Mesodermal cell (in vitro differentiated cells): ENCODE results near the gene COL24A1. TPM values are rescaled to one million over a fixed set of nuclear protein-coding genes. Genes with fewer than 3 reads are reported as not detected.
A peak's percentile ranks its signal among the peaks of the same experiment; 100 is the strongest.

ENCODE experiments used
- H3K27ac ChIP-seq: 2 replicates; pipeline ENCODE4 v1.7.0; 2013; ENCODE audit warnings: mild to moderate bottlenecking, low read depth, low read length, moderate library complexity; ENCODE audit not compliant: severe bottlenecking
- H3K36me3 ChIP-seq: 2 replicates; pipeline ENCODE4 v1.7.1; 2013; ENCODE audit warnings: mild to moderate bottlenecking, low read length, moderate library complexity; ENCODE audit not compliant: control insufficient read depth, insufficient read depth
- H3K4me1 ChIP-seq: one replicate; pipeline ENCODE4 v1.7.1; 2013; ENCODE audit warnings: mild to moderate bottlenecking, low read length; ENCODE audit not compliant: insufficient read depth, control insufficient read depth, poor library complexity, severe bottlenecking
- H3K4me3 ChIP-seq: 2 replicates; pipeline ENCODE4 v1.7.0; 2013; ENCODE audit warnings: low read length, control low read depth, mild to moderate bottlenecking; ENCODE audit not compliant: insufficient read depth, poor library complexity, severe bottlenecking; ENCODE audit errors: extremely low read depth
- H3K9me3 ChIP-seq: 2 replicates; pipeline ENCODE4 v1.7.1; 2013; ENCODE audit warnings: mild to moderate bottlenecking, low read length, moderate library complexity; ENCODE audit not compliant: control insufficient read depth
- WGBS, 2 experiments: methylation state at CpG; one replicate each; pipeline ENCODE4 v1.1.5; 2013; ENCODE audit warnings: missing lambda C conversion rate in 2 of 2; ENCODE audit not compliant: insufficient coverage in 2 of 2; 5-methylcytosine and 5-hydroxymethylcytosine counted together
- polyA plus RNA-seq, 2 experiments: library from polyadenylated mRNA; stranded (reverse); fragments of 50-300 nt; gene quantifications; one replicate each; pipeline ENCODE4 v1.2.3, GENCODE V29; 2013

COL24A1 gene
- polyA plus RNA-seq (2013, experiment 1 of 2), result 3.1 TPM
- 3.7 TPM for polyA plus RNA-seq (2013, experiment 2 of 2)

GRCh38 chr1:86156566-86157455, at the start of gene COL24A1:
Gene COL24A1, minus strand, starts transcription at chr1:86156772. Its CDS starts 376 bp downstream, at chr1:86156396.
- Histone ChIP-seq H3K4me1 (no peaks in the 10 kb centered on the region), H3K4me3 (peak within 1 kb of the TSS; percentile 27), H3K9me3 (no peaks in the 10 kb centered on the region), H3K27ac (peak within 1 kb of the TSS; percentile 48), H3K36me3 (no peaks in the 10 kb centered on the region)
- WGBS, 2 experiments, result 6 to 7% methylated on average over 37 to 42 of the region's 52 CpGs

GRCh38 chr1:86205741-86206140, 49.2 kb upstream of the COL24A1 start:
- WGBS, 2 experiments, result 90 to 100% methylated on average over 2 of the region's 3 CpGs
- H3K4me3 ChIP-seq, result no peak overlapping the region
- no peaks in the 10 kb centered on the region for H3K36me3 ChIP-seq
- peaks cover 12% of the 10 kb centered on the region for H3K4me1 ChIP-seq
- no peak overlapping the region for H3K27ac ChIP-seq
- H3K9me3 ChIP-seq, result no peaks in the 10 kb centered on the region

- Histone ChIP-seq H3K4me3 (no peak overlapping the region), H3K36me3 (no peaks in the 10 kb centered on the region), H3K27ac (no peak overlapping the region), H3K4me1 (peaks cover 12% of the 10 kb centered on the region), H3K9me3 (no peaks in the 10 kb centered on the region)
- 76 to 90% methylated on average over 2 to 4 of the region's 4 CpGs for WGBS, 2 experiments
These were observed 46.2 kb upstream of the COL24A1 start for GRCh38 chr1:86202552-86203340.

- Histone ChIP-seq H3K4me1 (peaks cover 14% of the 10 kb centered on the region), H3K9me3 (no peaks in the 10 kb centered on the region)
- 80% methylated on average over 1 of the region's 2 CpGs; no CpG with 5 or more reads in 1 of the 2 experiments for WGBS, 2 experiments
These were observed 44.7 kb upstream of the COL24A1 start for GRCh38 chr1:86201311-86201710.

GRCh38 chr1:86200901-86201300, 44.3 kb upstream of the COL24A1 start:
- no peak overlapping the region for H3K4me3 ChIP-seq
- WGBS, 2 experiments, result 85 to 95% methylated on average over 5 of the region's 8 CpGs
- no peak overlapping the region for H3K27ac ChIP-seq
- no peaks in the 10 kb centered on the region for H3K36me3 ChIP-seq
- peaks cover 10% of the 10 kb centered on the region for H3K4me1 ChIP-seq
- no peaks in the 10 kb centered on the region for H3K9me3 ChIP-seq

More at GRCh38 chr1:86201311-86201710, 44.7 kb upstream of the COL24A1 start:
- no peak overlapping the region for H3K4me3 ChIP-seq
- no peaks in the 10 kb centered on the region for H3K36me3 ChIP-seq
- H3K27ac ChIP-seq, result no peak overlapping the region

GRCh38 chr1:86197206-86197855, 40.8 kb upstream of the COL24A1 start:
- no peaks in the 10 kb centered on the region for H3K9me3 ChIP-seq
- no peak overlapping the region for H3K27ac ChIP-seq
- no peaks in the 10 kb centered on the region for H3K36me3 ChIP-seq
- WGBS, 2 experiments, result 89 to 100% methylated on average over 1 of the region's 1 CpG
- H3K4me1 ChIP-seq, result peaks cover 24% of the 10 kb centered on the region
- no peak overlapping the region for H3K4me3 ChIP-seq

- no peaks in the 10 kb centered on the region for H3K36me3 ChIP-seq
- WGBS, 2 experiments, result 61 to 68% methylated on average over 2 of the region's 2 CpGs
- H3K4me3 ChIP-seq, result no peak overlapping the region
- H3K9me3 ChIP-seq, result no peaks in the 10 kb centered on the region
- H3K4me1 ChIP-seq, result peaks cover 22% of the 10 kb centered on the region
- H3K27ac ChIP-seq, result peak overlapping the region; percentile 30
These were observed 38.7 kb upstream of the COL24A1 start for GRCh38 chr1:86195281-86195680.

GRCh38 chr1:86194491-86195034, 38.0 kb upstream of the COL24A1 start:
- Histone ChIP-seq H3K4me1 (peaks cover 22% of the 10 kb centered on the region), H3K4me3 (no peak overlapping the region), H3K27ac (peak overlapping the region; percentile 30), H3K36me3 (no peaks in the 10 kb centered on the region), H3K9me3 (no peaks in the 10 kb centered on the region)
- 82 to 93% methylated on average over 3 to 4 of the region's 4 CpGs for WGBS, 2 experiments

- no peaks in the 10 kb centered on the region for H3K9me3 ChIP-seq
- 100% methylated on average over 1 of the region's 1 CpG; no CpG with 5 or more reads in 1 of the 2 experiments for WGBS, 2 experiments
- H3K4me3 ChIP-seq, result no peak overlapping the region
- no peaks in the 10 kb centered on the region for H3K36me3 ChIP-seq
- H3K27ac ChIP-seq, result no peak overlapping the region
- H3K4me1 ChIP-seq, result peaks cover 22% of the 10 kb centered on the region
These were observed 35.8 kb upstream of the COL24A1 start for GRCh38 chr1:86192417-86192816.

- Histone ChIP-seq H3K36me3 (no peaks in the 10 kb centered on the region), H3K4me1 (peaks cover 19% of the 10 kb centered on the region), H3K27ac (no peak overlapping the region), H3K9me3 (no peaks in the 10 kb centered on the region), H3K4me3 (no peak overlapping the region)
- 74 to 82% methylated on average over 3 of the region's 4 CpGs for WGBS, 2 experiments
These were observed 35.4 kb upstream of the COL24A1 start for GRCh38 chr1:86191958-86192357.
